ENCODE measurements around the gene CNTN4. TPM values are rescaled to one million over a fixed set of nuclear protein-coding genes. Genes with fewer than 3 reads are reported as not detected.

The CNTN4 gene
- total RNA-seq, 1 donor from 2014 or later, result 16.1 TPM

GRCh38 chr3:2458816-2459215 lies 360.1 kb downstream of the CNTN4 start:
- Mint-ChIP-seq H3K9me3 (ENCODE audit: low read depth) (peaks cover 3% of the 10 kb centered on the region), H3K4me3 (ENCODE audit: low read depth) (no peak overlapping the region), H3K36me3 (ENCODE audit: insufficient read depth) (no peaks in the 10 kb centered on the region), H3K27ac (no peak overlapping the region), H3K27me3 (no peaks in the 10 kb centered on the region), H3K4me1 (ENCODE audit: low read depth) (no peaks in the 10 kb centered on the region)
- TF ChIP-seq CTCF (IDR thresholded peaks at IDR 0.05; ENCODE audit: unreplicated experiment), result no peak
- no peak for DNase-seq (ENCODE audit: low spot score, unreplicated experiment)

GRCh38 chr3:2465842-2466241 lies 367.2 kb downstream of the CNTN4 start:
- Mint-ChIP-seq H3K4me1 (ENCODE audit: low read depth) (no peaks in the 10 kb centered on the region), H3K4me3 (ENCODE audit: low read depth) (no peak overlapping the region), H3K36me3 (ENCODE audit: insufficient read depth) (no peaks in the 10 kb centered on the region), H3K27ac (no peak overlapping the region), H3K27me3 (no peaks in the 10 kb centered on the region), H3K9me3 (ENCODE audit: low read depth) (no peaks in the 10 kb centered on the region)
- no peak for DNase-seq (ENCODE audit: low spot score, unreplicated experiment)
- TF ChIP-seq CTCF (IDR thresholded peaks at IDR 0.05; ENCODE audit: unreplicated experiment), result no peak

- no peaks in the 10 kb centered on the region for H3K27me3 Mint-ChIP-seq
- H3K9me3 Mint-ChIP-seq (ENCODE audit: low read depth), result no peaks in the 10 kb centered on the region
- no peaks in the 10 kb centered on the region for H3K4me1 Mint-ChIP-seq (ENCODE audit: low read depth)
- H3K36me3 Mint-ChIP-seq (ENCODE audit: insufficient read depth), result no peaks in the 10 kb centered on the region
- no peak overlapping the region for H3K27ac Mint-ChIP-seq
- no peak for TF ChIP-seq CTCF (IDR thresholded peaks at IDR 0.05; ENCODE audit: unreplicated experiment)
- H3K4me3 Mint-ChIP-seq (ENCODE audit: low read depth), result no peak overlapping the region
- no peak for DNase-seq (ENCODE audit: low spot score, unreplicated experiment)
These were observed 370.1 kb downstream of the CNTN4 start for GRCh38 chr3:2468816-2469215.

GRCh38 chr3:2476996-2477395 lies 378.3 kb downstream of the CNTN4 start:
- Mint-ChIP-seq H3K9me3 (ENCODE audit: low read depth) (peaks cover 9% of the 10 kb centered on the region), H3K36me3 (ENCODE audit: insufficient read depth) (no peaks in the 10 kb centered on the region), H3K4me3 (ENCODE audit: low read depth) (no peak overlapping the region), H3K4me1 (ENCODE audit: low read depth) (no peaks in the 10 kb centered on the region), H3K27ac (no peak overlapping the region), H3K27me3 (no peaks in the 10 kb centered on the region)
- no peak for DNase-seq (ENCODE audit: low spot score, unreplicated experiment)
- TF ChIP-seq CTCF (IDR thresholded peaks at IDR 0.05; ENCODE audit: unreplicated experiment), result no peak

GRCh38 chr3:2477620-2478019 lies 379.0 kb downstream of the CNTN4 start:
- TF ChIP-seq CTCF (IDR thresholded peaks at IDR 0.05; ENCODE audit: unreplicated experiment), result no peak
- no peaks in the 10 kb centered on the region for H3K36me3 Mint-ChIP-seq (ENCODE audit: insufficient read depth)
- DNase-seq (ENCODE audit: low spot score, unreplicated experiment), result no peak
- no peak overlapping the region for H3K27ac Mint-ChIP-seq
- H3K27me3 Mint-ChIP-seq, result no peaks in the 10 kb centered on the region
- no peak overlapping the region for H3K4me3 Mint-ChIP-seq (ENCODE audit: low read depth)
- H3K9me3 Mint-ChIP-seq (ENCODE audit: low read depth), result peaks cover 9% of the 10 kb centered on the region
- H3K4me1 Mint-ChIP-seq (ENCODE audit: low read depth), result no peaks in the 10 kb centered on the region

All from progenitor cell of endocrine pancreas (in vitro differentiated cells).